Activated CD8-positive, alpha-beta memory T cell treated with anti-CD3 and anti-CD28 coated beads for 36 hours (primary cell): ENCODE data around the gene GNGT1. TPM values are rescaled to one million over a fixed set of nuclear protein-coding genes. Genes with fewer than 3 reads are reported as not detected.

ENCODE experiments used
- CTCF ChIA-PET: fragments of 350-600 bp; sonication (Branson Sonifier 250); formaldehyde crosslinking; loops from one replicate; lab custom pipeline; 2021; ENCODE audit warnings: antibody characterized with exemption; lab: Charles Lee
- POLR2A ChIA-PET: fragments of 350-600 bp; sonication (Branson Sonifier 250); formaldehyde crosslinking; loops from one replicate; lab custom pipeline; 2021; ENCODE audit warnings: antibody characterized with exemption; lab: Charles Lee
- total RNA-seq, 2 experiments: library from RNA; stranded (reverse); gene quantifications; one replicate each; pipeline ENCODE4 v1.2.3, GENCODE V29; 2021

Gene GNGT1
- total RNA-seq, 2 experiments from 2014 or later = not detected

DNA sequence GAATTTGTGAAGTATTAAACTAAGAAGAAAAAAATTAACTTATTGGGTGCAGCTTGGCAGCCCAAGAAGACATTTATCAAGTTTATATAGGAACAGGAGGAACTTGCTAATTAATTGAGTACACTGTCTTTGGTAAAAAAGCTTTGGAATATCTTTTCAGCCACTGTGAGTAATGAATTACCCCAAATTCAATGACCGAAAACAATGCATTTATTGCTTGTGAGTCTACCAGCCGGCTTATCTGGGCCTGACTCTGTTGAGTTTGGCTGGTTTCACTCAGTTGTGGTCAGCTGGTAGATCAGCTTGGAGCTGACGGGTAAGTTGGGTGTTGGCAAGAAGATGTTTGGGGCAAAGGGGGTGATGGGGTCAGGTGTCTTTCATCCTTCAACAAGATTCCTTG lies 26.8 kb downstream of the GNGT1 start:
- ChIA-PET CTCF (no interaction called here), POLR2A (no interaction called here)

DNA sequence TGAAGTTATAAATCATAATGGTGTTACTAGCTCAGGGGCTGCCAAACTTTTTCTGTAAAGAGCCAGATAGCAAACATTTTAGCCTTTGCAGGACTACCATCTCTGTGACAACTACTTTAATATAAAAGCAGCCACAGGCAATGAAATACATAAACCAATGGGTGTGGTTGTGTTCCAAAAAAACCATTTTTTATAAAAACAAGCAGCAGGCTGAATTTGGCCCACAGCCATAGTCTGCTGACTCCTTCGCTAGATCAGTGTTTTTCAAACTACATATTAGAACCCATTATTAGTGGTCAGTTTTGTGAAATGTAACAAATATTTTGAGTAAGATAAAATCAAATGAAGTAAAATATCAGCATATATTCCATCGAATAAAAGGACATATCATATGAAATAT lies 28.7 kb downstream of the GNGT1 start:
- POLR2A ChIA-PET = no interaction called here
- CTCF ChIA-PET = interaction anchor here (0.6 kb wide), 1 partner anchor 102 kb away, joined by 3 read pairs; no protein-coding TSS in a partner anchor

DNA sequence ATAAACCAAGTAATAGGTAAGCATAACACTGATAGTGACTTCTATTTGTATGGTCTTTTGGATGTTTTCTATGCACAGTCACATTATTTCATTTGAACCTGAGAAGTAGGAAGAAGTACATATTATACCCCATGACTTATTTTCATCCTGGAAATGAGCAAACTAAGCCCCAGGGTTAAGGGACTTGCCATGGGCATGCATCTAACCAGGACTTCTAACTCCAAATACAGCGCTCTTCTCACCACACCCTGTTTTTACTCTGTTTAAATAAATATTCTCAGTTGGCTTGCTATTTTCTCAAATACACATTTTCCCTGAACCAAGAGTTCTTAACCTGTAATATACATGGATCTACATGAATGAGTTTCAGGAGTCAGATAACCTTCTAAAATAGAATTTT lies 31.5 kb downstream of the GNGT1 start:
- CTCF ChIA-PET = no interaction called here
- POLR2A ChIA-PET = no interaction called here

DNA sequence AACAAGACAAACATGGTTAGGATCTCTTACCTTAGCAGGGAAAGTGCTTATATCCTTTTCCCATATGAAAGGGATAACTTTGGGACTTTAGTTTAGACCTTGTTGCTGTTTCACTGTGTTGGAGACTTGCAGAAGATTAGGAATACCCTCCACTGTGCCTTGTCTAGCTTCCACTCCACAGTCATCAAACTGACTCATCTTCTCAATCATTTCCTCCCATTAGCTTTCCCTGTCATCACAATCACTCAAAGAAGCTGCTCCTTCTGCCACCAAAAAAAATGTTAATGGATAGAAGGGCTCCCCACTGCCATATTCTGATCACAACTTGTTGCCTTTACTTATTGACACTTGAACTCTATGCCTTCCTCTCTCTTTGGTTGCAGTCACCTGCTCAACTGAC lies 31.9 kb downstream of the GNGT1 start:
- CTCF ChIA-PET = no interaction called here
- POLR2A ChIA-PET = no interaction called here

DNA sequence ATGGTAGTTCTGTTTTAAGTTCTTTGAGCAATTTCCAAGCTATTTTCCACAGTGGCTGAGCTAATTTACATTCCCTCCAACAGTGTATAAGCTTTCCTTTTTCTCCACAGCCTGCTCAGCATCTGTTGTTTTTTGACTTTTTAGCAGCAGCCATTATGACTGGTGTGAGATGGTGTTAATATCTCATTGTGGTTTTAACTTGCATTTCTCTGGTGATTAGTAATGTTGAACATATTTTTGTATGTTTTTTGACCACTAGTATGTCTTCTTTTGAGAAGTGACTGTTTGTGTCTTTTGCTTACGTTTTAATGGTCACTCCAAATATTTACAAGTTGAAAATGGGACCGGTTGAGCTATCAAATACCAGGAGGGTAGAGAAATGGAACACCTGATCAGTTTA lies 35.6 kb downstream of the GNGT1 start:
- CTCF ChIA-PET = no interaction called here

DNA sequence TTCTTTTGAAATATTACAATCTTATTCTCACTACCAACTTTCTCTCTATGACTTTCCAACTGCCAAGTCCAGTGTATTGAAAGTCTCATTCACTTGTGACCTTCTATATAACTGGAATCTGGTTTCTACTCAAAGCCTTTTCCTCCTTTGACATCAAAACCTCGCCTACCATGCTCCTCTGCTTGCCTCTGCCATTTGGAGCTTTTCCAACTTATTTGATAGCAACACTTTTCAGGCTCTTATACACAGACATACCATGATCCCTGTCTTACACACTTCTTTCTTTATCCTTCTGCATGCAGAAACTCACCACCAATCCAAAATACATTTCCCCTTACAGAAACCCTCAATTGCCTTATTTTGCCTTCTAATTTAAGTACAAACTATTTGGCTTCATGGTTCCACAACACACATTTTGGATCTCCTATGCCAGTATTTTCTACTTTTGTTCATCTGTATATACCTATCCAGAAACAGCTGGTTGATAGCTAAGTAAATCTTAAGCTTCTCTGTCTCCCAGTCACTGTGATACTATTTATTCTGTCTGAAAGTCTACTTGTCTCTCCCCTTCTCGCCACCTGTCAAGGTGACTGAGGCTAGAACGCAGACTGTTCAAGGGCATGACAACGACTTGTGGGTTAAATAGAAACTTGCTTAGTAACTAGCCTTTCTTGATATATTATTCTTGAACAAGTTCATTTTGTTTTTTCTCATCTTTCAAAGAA lies 37.6 kb downstream of the GNGT1 start:
- CTCF ChIA-PET = no interaction called here

More for the DNA sequence above, 35.6 kb downstream of the GNGT1 start:
- POLR2A ChIA-PET = no interaction called here

DNA sequence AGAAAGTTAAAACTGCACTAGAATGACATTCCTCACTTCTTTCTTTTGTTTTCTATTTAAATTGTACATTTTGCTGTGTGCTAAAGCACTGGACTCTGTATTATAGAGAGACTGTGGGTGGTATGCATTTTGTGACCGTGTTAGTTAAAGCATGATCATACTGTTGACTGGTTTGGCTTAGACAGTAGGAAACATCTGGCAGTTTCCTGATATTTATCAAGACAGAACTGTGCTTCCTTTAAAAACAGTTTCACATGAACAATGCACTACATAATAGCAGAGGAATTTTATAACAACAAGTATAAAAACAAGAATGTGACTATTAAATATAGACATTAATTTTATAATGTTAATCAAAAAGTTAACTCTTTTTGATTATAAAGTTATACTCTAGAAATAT lies 38.3 kb downstream of the GNGT1 start:
- ChIA-PET POLR2A (no interaction called here), CTCF (no interaction called here)

More for the DNA sequence above, 37.6 kb downstream of the GNGT1 start:
- POLR2A ChIA-PET = no interaction called here

DNA sequence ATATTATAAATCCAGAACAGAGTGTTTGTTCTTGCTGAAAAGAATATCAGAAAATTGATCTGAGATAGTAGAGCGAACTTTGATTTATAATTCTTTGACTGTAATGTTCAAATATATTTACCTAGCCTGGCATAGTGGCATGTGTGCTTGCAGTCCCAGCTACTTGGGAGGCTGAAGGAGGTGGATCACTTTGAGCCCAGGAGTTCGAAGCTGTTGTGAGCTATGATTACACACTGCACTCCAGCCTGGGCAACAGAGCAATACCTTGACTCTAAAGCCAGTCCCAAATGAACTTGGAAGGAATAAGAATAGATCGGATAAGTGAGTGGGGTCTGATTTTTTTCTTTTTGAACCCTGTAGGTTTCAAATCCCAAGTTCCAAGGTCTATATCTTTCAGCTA lies 38.7 kb downstream of the GNGT1 start:
- POLR2A ChIA-PET = no interaction called here
- CTCF ChIA-PET = no interaction called here

DNA sequence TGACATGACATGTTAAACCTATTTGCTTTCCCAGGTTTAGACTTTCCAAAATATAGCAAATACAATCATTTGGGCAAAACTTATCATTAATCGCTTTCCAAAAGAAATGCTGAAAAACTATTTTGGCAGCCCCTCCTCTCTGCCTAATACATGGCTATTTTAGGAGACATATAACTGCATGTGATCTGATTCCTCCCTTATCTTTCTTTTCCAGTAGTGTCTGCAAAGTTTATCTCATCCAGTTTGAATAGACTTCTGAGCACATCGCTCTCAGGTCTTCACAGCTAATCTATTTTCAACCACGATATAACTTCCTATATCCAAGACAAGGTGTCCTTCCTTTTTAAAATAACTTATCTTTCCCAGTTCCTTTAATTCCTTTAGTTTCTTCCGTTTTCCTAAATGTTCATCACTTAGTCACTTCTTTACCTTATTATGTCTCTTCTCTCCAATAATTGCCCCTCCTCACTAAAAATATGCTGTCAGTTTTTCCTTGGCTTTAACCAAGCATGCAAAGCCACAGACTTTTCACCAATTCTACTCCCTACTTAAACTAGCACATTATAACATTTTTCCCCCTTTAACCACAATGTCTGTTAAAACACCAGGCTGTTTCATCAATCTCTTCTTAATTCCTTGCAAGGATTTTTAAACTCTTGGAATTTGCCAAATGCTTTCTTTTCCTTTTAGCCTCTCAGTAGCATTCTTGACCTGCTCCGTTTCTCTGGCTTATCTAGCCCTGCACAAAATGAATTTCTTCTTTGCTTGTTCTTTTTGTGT lies 39.6 kb downstream of the GNGT1 start:
- ChIA-PET POLR2A (no interaction called here), CTCF (no interaction called here)

DNA sequence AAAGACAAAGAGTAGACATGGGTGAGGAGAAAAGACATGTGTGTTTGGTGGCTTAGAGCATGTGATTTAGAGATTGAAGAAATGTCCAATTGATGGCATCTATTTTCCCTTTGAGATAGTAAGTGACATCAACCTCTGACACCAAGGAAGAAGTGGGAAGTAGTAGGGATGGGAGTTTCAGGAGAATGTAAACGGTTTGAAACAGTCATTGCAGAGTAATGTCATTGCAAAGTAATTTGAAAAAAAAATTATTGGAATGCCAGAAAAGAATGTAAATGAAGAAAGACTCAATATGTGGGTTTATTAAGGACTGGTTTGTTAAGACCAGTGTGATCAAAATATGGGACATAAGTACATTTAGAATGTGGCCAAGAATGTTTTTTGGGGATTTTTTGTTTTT lies 41.7 kb downstream of the GNGT1 start:
- ChIA-PET POLR2A (no interaction called here), CTCF (no interaction called here)

DNA sequence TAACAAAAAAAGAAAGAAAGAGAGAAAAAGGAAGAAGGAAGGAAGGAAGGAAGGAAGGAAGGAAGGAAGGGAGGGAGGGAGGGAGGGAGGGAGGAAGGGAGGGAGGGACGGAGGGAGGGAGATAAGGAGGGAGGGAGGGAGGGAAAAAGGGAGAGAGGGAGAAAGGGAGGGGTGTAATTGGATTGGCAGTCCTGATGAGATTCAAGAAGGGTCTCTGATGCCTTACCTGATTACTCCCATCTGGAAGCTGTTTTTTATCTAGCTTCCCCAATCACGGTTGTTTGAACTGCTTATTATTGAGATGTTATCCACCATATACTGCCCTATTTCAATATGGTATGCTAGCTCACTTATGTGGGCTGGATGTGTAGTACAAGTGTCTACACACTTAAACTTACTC lies 42.5 kb downstream of the GNGT1 start:
- ChIA-PET CTCF (no interaction called here), POLR2A (no interaction called here)

DNA sequence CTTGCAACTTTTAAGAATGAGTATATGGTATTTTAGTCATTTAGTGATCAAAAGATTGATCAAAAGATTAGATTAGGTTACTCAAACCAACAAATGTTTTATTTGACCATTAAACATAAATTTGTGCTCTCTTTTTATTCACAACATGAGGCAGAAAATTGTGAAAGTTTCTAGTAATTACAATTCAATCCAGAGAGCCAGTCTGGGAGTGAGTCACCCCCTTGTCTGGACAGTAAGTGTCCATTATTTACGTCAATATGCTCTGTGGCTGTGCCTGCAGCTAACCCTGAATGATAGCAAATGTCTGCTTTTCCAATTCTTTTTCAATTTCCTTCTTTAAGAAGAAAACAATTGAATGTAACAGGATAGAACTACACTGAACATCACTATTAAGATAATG lies 43.1 kb downstream of the GNGT1 start:
- ChIA-PET POLR2A (no interaction called here), CTCF (no interaction called here)

DNA sequence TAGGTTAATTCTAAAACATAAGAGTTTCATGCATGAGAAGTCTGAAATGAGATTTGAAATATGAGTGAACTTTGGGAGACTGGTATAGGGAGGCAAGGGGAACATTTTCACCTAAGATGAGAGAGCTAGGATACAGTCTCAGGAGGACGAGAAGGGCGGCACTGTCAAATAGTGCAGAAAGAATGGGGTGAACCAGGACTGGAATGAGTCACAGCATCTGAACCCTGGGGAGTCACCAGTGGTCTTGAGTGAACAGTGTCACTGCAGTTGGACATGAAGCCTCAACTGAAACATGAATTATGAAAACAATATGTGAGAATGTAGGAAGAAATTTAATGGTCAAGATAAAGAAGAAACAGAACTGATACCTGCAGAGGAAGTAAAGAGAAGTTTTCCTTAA lies 48.9 kb downstream of the GNGT1 start:
- CTCF ChIA-PET = no interaction called here
- POLR2A ChIA-PET = no interaction called here

DNA sequence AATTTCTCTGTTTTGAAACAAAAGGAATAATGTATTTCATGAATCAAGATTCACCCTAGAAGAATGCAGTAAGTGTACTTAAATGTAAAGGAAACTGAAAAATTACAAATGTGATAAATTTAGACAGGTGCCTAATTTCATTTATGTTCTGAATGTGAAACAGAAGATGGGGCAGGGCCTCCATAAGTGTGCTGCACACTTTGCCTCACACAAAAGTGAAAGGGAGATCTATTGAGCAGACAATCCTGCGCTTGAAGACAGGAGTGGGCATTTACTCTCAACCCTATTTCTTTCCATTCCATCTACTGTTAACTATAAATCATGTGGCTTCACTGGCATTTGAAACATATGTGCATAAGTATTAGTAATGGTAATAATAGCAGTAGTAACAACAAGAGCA lies 51.4 kb downstream of the GNGT1 start:
- CTCF ChIA-PET = no interaction called here
- POLR2A ChIA-PET = no interaction called here

DNA sequence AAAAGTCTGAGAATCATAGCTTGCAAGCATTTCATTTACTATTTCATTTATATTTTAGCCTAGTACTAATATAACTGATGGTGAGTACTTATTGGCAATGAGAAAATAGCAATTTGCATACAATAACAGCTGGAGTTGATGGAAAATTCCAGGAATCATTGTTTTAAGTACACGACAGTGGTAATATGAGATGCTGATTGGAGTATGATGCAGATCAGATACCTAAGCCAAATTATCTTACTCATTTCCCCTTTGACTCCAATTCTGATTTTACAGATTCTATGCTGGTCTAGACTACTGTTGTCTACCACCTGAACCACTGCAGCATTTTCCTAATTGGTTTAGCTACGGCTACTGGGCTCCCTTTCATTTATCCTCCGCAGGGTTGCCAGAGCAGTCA lies 51.8 kb downstream of the GNGT1 start:
- ChIA-PET CTCF (no interaction called here), POLR2A (no interaction called here)

DNA sequence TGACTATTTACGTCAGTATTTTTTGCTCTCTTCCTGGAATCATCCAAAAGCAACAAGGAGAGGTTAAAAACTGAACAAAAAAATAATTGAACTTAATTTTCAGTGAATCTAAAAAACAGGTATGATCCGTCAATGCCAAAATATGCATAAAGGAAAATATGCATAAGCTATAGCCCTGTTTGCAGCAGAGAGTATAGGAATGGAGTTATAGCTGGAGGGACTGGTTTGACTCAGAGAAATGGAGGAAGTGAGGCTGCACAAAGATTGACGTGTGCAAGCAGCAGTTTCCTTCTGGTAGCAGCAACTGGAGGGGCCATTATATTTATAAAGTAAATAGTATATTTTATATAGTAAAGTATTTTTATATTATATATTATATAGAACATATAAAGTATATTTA lies 52.3 kb downstream of the GNGT1 start:
- ChIA-PET CTCF (no interaction called here), POLR2A (no interaction called here)

Other genes with a start within 250 kb of the GNGT1 start
- not detected for gene TFPI2, start 15.8 kb upstream of the GNGT1 start, total RNA-seq
- not detected for gene GNG11, start 15.2 kb downstream of the GNGT1 start, total RNA-seq
- gene BET1, start 97.8 kb downstream of the GNGT1 start, total RNA-seq = 10 to 100 TPM; 18.0 to 20.3 TPM